ENCODE measurements around the gene ADAM21.
"Not testable (repeated sequence)": the region's sequence is repeated elsewhere in the genome, so short reads cannot be mapped to it uniquely, and the experiment has no call there.

ADAM21 gene

GRCh38 chr14:70451874-70452273 is at the start of gene ADAM21:
Gene ADAM21, plus strand, starts transcription at chr14:70452174. Its CDS starts 5,326 bp downstream, at chr14:70457500.
- no peaks in the 10 kb centered on the region for H3K36me3 ChIP-seq (ENCODE audit: insufficient read depth, insufficient read length, low read length)
- TF ChIP-seq YY1 (IDR thresholded peaks at IDR 0.05; ENCODE audit: insufficient read depth, insufficient read length) (no peak), SUZ12 (IDR thresholded peaks at IDR 0.05; ENCODE audit: extremely low read depth, insufficient read depth, insufficient read length) (no peak), ZNF274 (IDR thresholded peaks at IDR 0.05; ENCODE audit: low read depth, low read length) (no peak)
- peaks cover 5% of the 10 kb centered on the region; the same call in 1 of the 2 replicates for H3K9me3 ChIP-seq (ENCODE audit: insufficient read depth, low read length)

GRCh38 chr14:70403335-70403734 is 48.6 kb upstream of the ADAM21 start:
- not testable (repeated sequence) for H3K36me3 ChIP-seq (ENCODE audit: insufficient read depth, insufficient read length, low read length); H3K9ac ChIP-seq (ENCODE audit: insufficient read length, low read depth); H3K4me1 ChIP-seq (ENCODE audit: insufficient read depth, insufficient read length); H3K27me3 ChIP-seq (ENCODE audit: insufficient read depth, insufficient read length); H3K4me3 ChIP-seq (ENCODE audit: insufficient read length, low read depth); DNase-seq (ENCODE audit: low read depth, low spot score)
- H3K9me3 ChIP-seq (ENCODE audit: insufficient read depth, low read length) = peaks cover 18% of the 10 kb centered on the region; the same call in 1 of the 2 replicates

More at GRCh38 chr14:70451874-70452273, at the start of gene ADAM21:
- Histone ChIP-seq H3K4me1 (ENCODE audit: insufficient read depth, insufficient read length) (no peaks in the 10 kb centered on the region), H3K27me3 (ENCODE audit: insufficient read depth, insufficient read length) (no peaks in the 10 kb centered on the region), H3K9ac (ENCODE audit: insufficient read length, low read depth) (no peak within 1 kb of the TSS), H3K4me3 (ENCODE audit: insufficient read length, low read depth) (no peak within 1 kb of the TSS)
- DNase-seq (ENCODE audit: low read depth, low spot score) = no peak

GRCh38 chr14:70406216-70406615 is 45.8 kb upstream of the ADAM21 start:
- not testable (repeated sequence) for H3K4me3 ChIP-seq (ENCODE audit: insufficient read length, low read depth); H3K27me3 ChIP-seq (ENCODE audit: insufficient read depth, insufficient read length); H3K36me3 ChIP-seq (ENCODE audit: insufficient read depth, insufficient read length, low read length); H3K9me3 ChIP-seq (ENCODE audit: insufficient read depth, low read length); H3K4me1 ChIP-seq (ENCODE audit: insufficient read depth, insufficient read length); H3K9ac ChIP-seq (ENCODE audit: insufficient read length, low read depth); DNase-seq (ENCODE audit: low read depth, low spot score)

GRCh38 chr14:70407621-70408020 is 44.4 kb upstream of the ADAM21 start:
- H3K9ac ChIP-seq (ENCODE audit: insufficient read length, low read depth) = no peak overlapping the region
- H3K27me3 ChIP-seq (ENCODE audit: insufficient read depth, insufficient read length) = no peaks in the 10 kb centered on the region
- H3K4me1 ChIP-seq (ENCODE audit: insufficient read depth, insufficient read length) = no peaks in the 10 kb centered on the region
- TF ChIP-seq YY1 (IDR thresholded peaks at IDR 0.05; ENCODE audit: insufficient read depth, insufficient read length) = no peak
- no peak for TF ChIP-seq ZNF274 (IDR thresholded peaks at IDR 0.05; ENCODE audit: low read depth, low read length)
- TF ChIP-seq SUZ12 (IDR thresholded peaks at IDR 0.05; ENCODE audit: extremely low read depth, insufficient read depth, insufficient read length) = no peak
- DNase-seq (ENCODE audit: low read depth, low spot score) = no peak
- H3K4me3 ChIP-seq (ENCODE audit: insufficient read length, low read depth) = no peak overlapping the region
- H3K36me3 ChIP-seq (ENCODE audit: insufficient read depth, insufficient read length, low read length) = peaks cover 5% of the 10 kb centered on the region
- no peaks in the 10 kb centered on the region for H3K9me3 ChIP-seq (ENCODE audit: insufficient read depth, low read length)

- TF ChIP-seq ZNF274 (IDR thresholded peaks at IDR 0.05; ENCODE audit: low read depth, low read length) (no peak), YY1 (IDR thresholded peaks at IDR 0.05; ENCODE audit: insufficient read depth, insufficient read length) (no peak), SUZ12 (IDR thresholded peaks at IDR 0.05; ENCODE audit: extremely low read depth, insufficient read depth, insufficient read length) (no peak)
- H3K9ac ChIP-seq (ENCODE audit: insufficient read length, low read depth) = peak overlapping the region; percentile 36
- no peaks in the 10 kb centered on the region for H3K4me1 ChIP-seq (ENCODE audit: insufficient read depth, insufficient read length)
- DNase-seq (ENCODE audit: low read depth, low spot score) = no peak
- H3K4me3 ChIP-seq (ENCODE audit: insufficient read length, low read depth) = peak overlapping the region; percentile 18
- H3K27me3 ChIP-seq (ENCODE audit: insufficient read depth, insufficient read length) = no peaks in the 10 kb centered on the region
- peaks cover 6% of the 10 kb centered on the region for H3K36me3 ChIP-seq (ENCODE audit: insufficient read depth, insufficient read length, low read length)
- no peaks in the 10 kb centered on the region for H3K9me3 ChIP-seq (ENCODE audit: insufficient read depth, low read length)
Observed at GRCh38 chr14:70415788-70416187, 36.2 kb upstream of the ADAM21 start.

GRCh38 chr14:70416338-70416724 is 35.6 kb upstream of the ADAM21 start:
- DNase-seq (ENCODE audit: low read depth, low spot score) = no peak
- peak overlapping the region; percentile 81 for H3K4me3 ChIP-seq (ENCODE audit: insufficient read length, low read depth)
- no peaks in the 10 kb centered on the region for H3K27me3 ChIP-seq (ENCODE audit: insufficient read depth, insufficient read length)

GRCh38 chr14:70416725-70417349 is 35.1 kb upstream of the ADAM21 start, which contains the start of gene SYNJ2BP:
Gene SYNJ2BP, minus strand, starts transcription at chr14:70417090. Its CDS starts 127 bp downstream, at chr14:70416963.
- H3K9ac ChIP-seq (ENCODE audit: insufficient read length, low read depth) = peak within 1 kb of the TSS; percentile 69
- H3K4me3 ChIP-seq (ENCODE audit: insufficient read length, low read depth) = peak within 1 kb of the TSS; percentile 81
- peaks cover 6% of the 10 kb centered on the region for H3K36me3 ChIP-seq (ENCODE audit: insufficient read depth, insufficient read length, low read length)
- no peaks in the 10 kb centered on the region for H3K4me1 ChIP-seq (ENCODE audit: insufficient read depth, insufficient read length)
- no peaks in the 10 kb centered on the region for H3K9me3 ChIP-seq (ENCODE audit: insufficient read depth, low read length)
- no peaks in the 10 kb centered on the region for H3K27me3 ChIP-seq (ENCODE audit: insufficient read depth, insufficient read length)
- DNase-seq (ENCODE audit: low read depth, low spot score) = peak; percentile 44
- TF ChIP-seq YY1 (IDR thresholded peaks at IDR 0.05; ENCODE audit: insufficient read depth, insufficient read length) (no peak), ZNF274 (IDR thresholded peaks at IDR 0.05; ENCODE audit: low read depth, low read length) (no peak), SUZ12 (IDR thresholded peaks at IDR 0.05; ENCODE audit: extremely low read depth, insufficient read depth, insufficient read length) (no peak)

More at GRCh38 chr14:70416338-70416724, 35.6 kb upstream of the ADAM21 start:
- no peak for TF ChIP-seq YY1 (IDR thresholded peaks at IDR 0.05; ENCODE audit: insufficient read depth, insufficient read length)
- no peak for TF ChIP-seq SUZ12 (IDR thresholded peaks at IDR 0.05; ENCODE audit: extremely low read depth, insufficient read depth, insufficient read length)
- no peak for TF ChIP-seq ZNF274 (IDR thresholded peaks at IDR 0.05; ENCODE audit: low read depth, low read length)
- H3K9me3 ChIP-seq (ENCODE audit: insufficient read depth, low read length) = no peaks in the 10 kb centered on the region
- peak overlapping the region; percentile 69 for H3K9ac ChIP-seq (ENCODE audit: insufficient read length, low read depth)
- H3K36me3 ChIP-seq (ENCODE audit: insufficient read depth, insufficient read length, low read length) = peaks cover 6% of the 10 kb centered on the region
- H3K4me1 ChIP-seq (ENCODE audit: insufficient read depth, insufficient read length) = no peaks in the 10 kb centered on the region

- DNase-seq (ENCODE audit: low read depth, low spot score); H3K4me1 ChIP-seq (ENCODE audit: insufficient read depth, insufficient read length); H3K4me3 ChIP-seq (ENCODE audit: insufficient read length, low read depth); H3K27me3 ChIP-seq (ENCODE audit: insufficient read depth, insufficient read length); H3K9me3 ChIP-seq (ENCODE audit: insufficient read depth, low read length); H3K9ac ChIP-seq (ENCODE audit: insufficient read length, low read depth); H3K36me3 ChIP-seq (ENCODE audit: insufficient read depth, insufficient read length, low read length): not testable (repeated sequence)
Observed at GRCh38 chr14:70419270-70419931, 32.6 kb upstream of the ADAM21 start.
